Lower leg skin (tissue), 3 donors: ENCODE data around the gene POP4.

Experiments used
- POLR2A ChIP-seq, 2 donors: fragments of 450-650 bp; IDR thresholded peaks; one replicate each; pipeline ENCODE4 v1.6.1; 2016 to 2017; ENCODE audit warnings: antibody characterized with exemption in 2 of 2, mild to moderate bottlenecking in 1 of 2, moderate library complexity in 1 of 2
- TF ChIP-seq, protein P1 (sequence below), 3 donors: fragments of 450-650 bp; IDR thresholded peaks; one replicate each; pipeline ENCODE4 v1.5.1; 2016; ENCODE audit warnings: antibody characterized with exemption in 3 of 3, mild to moderate bottlenecking in 3 of 3, moderate library complexity in 2 of 3

DNA sequence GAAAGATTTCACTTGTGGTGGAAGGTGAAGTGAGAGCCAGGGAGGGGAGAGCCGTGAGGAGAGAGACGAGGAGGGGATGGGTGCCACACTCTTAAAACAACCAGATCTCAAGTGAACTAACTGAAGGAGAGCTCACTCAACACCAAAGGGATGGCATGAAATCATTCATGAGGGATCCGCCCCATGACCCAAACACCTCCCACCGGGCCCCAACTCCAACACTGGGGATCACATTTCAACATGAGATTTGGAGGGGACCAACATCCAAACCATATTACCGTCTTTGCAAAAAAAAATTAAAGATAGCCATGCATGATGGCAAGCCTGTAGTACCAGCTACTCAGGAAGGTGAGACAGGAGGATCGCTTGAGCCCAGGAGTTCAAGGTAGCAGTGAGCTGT lies 34.9 kb upstream of the POP4 start:
- TF ChIP-seq, protein P1, sequence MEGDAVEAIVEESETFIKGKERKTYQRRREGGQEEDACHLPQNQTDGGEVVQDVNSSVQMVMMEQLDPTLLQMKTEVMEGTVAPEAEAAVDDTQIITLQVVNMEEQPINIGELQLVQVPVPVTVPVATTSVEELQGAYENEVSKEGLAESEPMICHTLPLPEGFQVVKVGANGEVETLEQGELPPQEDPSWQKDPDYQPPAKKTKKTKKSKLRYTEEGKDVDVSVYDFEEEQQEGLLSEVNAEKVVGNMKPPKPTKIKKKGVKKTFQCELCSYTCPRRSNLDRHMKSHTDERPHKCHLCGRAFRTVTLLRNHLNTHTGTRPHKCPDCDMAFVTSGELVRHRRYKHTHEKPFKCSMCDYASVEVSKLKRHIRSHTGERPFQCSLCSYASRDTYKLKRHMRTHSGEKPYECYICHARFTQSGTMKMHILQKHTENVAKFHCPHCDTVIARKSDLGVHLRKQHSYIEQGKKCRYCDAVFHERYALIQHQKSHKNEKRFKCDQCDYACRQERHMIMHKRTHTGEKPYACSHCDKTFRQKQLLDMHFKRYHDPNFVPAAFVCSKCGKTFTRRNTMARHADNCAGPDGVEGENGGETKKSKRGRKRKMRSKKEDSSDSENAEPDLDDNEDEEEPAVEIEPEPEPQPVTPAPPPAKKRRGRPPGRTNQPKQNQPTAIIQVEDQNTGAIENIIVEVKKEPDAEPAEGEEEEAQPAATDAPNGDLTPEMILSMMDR (IDR thresholded peaks at IDR 0.05) = no peak
- no peak for TF ChIP-seq POLR2A (IDR thresholded peaks at IDR 0.05)
